ENCODE data around the gene CAMK1. TPM values are rescaled to one million over a fixed set of nuclear protein-coding genes. Genes with fewer than 3 reads are reported as not detected.

Gene CAMK1
- 39.6 and 59.9 TPM in 2 replicates for total RNA-seq

DNA sequence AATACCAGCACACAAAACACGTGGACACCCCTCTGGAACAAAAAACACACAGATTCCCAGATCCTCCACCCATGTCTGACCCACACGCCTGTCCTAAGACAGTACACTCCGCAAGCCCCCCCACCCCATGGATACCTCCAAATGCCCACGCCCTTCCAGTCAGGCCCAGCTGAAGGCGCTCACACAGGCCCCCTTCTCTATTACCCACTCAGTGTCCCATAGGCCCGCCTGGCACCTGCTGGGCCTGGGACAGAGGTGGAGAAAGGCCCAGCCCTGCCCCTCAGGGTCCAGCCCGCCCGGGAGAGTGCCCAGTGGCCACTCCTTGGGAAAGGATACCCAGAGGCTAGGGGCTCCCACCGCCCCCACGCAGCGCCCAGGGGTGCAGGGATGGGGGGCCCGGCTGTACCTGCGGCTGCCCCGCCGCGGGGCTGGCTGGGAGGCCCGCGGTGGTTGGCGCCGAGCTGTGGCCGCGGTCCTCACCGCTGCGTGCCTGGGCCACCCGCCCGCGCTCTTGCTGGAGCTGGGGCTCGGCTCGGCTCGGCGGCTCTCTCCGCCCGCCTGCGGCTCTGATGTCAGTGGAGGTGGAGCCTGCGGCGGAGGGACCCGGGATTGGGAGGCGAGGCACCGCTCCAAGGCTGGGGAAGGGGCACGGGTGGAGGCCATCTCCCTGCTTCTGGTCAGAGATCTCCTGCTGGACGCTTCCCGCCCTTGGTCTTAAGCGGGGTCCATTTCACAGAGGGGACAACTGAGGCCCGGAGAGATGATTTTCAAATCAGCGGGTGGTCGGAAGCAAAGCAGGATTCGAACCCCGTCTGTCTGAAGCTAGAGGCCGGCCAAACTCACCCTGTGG lies at the start of gene CAMK1:
TSS of gene CAMK1 (minus strand) at position 522 of the 850 bp plus-strand sequence. CDS start 2,198 bp downstream, outside the sequence.

DNA sequence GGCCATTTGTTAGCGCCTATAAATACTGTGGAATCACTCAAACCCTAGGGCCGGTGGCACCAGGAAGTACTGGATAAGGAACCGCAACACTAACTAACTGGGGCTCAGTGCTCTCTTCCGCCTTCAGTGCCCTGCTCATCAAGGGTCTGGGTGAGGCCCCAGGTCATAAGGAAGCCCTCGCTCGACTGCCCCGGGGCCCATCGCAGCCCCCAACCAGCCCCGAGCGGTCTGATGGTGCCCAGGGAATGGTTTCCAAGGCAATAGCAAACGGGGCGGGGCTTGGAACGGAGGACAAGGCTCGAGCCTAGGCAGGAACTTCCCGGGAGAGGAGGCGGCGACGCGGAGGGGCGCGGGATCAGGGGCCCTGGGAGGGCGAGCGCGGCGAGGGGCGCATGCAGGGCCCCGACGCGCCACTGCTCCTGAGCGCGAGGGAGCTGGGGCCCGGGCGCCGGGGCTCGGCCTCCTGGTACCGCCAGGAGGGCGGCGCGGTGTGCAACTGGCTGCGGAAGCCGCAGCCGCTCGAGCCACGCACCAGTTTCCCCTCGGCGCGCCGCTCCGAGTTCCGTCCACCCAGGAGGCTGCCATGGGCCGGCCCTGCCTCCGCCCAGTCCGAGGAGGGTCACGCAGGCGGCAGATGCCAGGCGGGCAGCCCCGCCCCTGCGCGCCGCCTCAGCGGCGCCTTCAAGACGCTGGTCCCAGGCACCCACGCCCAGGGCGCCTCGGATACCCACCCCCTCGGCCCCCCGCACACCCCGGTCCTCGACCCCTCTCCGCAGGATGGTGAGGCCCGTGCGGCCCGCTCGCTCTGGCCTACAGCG lies 40.1 kb upstream of the CAMK1 start, which contains the start of gene TTLL3:
TSS of gene TTLL3 (plus strand) at position 648 of the 818 bp plus-strand sequence. CDS start 400 bp downstream, outside the sequence.

DNA sequence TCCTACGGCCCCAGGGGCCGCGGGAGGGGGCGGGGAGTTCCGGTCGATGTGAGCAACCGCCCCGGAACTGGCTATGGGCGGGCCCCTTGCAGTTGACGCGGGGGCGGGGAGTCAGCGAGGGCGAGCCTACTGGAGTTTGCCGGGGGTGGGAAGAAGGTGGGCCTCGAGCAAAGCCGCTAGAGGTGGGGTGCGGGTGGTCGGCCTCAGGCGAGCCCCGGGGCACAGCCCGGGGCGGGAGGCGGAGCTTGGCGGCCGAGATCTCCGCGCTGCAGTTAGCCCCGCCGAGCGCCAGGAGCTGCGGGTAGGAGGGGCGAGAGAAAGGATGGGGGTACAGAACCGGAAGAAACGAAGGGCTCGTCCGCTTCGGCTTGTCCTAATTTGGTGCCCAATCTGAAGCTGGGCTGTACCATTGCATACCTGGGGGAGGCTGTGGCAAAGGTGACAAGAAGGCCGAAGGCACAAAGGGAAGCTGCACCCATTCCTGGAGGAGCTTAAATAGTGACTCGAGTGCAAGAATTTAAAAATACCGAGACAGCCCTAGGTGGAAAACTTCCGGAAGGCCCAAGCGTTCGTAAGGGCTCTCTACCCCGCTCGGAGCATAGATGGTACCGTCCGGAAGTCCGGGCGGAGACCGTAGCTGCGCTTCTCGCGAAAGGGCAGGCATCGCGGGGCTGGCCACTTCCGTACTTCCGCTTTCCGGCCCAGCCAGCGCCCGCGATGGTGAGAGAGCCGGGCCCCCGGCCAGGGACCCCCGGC lies 22.8 kb upstream of the CAMK1 start, which contains the start of the genes ARPC4 and TADA3:
TSS of gene ARPC4 (plus strand) at position 678 of the 756 bp plus-strand sequence. CDS start at position 718, 40 bp downstream.
TSS of gene TADA3 (minus strand) at position 69 of the 756 bp plus-strand sequence. CDS start 1,007 bp downstream, outside the sequence.

DNA sequence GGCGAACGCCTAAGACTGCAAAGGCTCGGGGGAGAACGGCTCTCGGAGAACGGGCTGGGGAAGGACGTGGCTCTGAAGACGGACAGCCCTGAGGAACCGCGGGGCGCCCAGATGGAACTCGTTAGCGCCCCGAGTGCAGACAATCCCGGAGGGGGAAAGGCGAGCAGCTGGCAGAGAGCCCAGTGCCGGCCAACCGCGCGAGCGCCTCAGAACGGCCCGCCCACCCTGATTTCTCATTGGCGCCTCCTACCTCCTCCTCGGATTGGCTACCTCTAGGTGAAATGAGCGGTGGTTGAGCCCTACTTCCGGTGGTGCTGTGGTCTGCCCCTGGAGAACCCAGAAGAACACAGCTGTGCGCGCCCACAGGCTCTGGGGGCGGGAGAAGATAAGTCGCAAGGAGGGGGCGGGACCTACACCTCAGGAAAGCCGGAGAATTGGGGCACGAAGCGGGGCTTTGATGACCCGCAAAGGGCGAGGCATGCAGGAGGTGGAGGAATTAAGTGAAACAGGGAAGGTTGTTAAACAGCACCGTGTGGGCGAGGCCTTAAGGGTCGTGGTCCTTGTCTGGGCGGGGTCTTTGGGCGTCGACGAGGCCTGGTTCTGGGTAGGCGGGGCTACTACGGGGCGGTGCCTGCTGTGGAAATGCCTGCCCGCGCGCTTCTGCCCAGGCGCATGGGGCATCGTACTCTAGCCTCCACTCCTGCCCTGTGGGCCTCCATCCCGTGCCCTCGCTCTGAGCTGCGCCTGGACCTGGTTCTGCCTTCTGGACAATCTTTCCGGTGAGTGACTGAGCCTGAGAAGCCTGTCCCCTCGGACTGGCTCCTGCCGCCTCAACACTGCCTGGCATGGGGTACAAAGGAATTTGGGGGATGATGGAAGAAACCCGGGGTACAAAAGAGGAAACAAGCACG lies 19.8 kb downstream of the CAMK1 start, which contains the start of gene OGG1:
TSS of gene OGG1 (plus strand) at position 308 of the 911 bp plus-strand sequence. CDS start at position 643, 335 bp downstream.

DNA sequence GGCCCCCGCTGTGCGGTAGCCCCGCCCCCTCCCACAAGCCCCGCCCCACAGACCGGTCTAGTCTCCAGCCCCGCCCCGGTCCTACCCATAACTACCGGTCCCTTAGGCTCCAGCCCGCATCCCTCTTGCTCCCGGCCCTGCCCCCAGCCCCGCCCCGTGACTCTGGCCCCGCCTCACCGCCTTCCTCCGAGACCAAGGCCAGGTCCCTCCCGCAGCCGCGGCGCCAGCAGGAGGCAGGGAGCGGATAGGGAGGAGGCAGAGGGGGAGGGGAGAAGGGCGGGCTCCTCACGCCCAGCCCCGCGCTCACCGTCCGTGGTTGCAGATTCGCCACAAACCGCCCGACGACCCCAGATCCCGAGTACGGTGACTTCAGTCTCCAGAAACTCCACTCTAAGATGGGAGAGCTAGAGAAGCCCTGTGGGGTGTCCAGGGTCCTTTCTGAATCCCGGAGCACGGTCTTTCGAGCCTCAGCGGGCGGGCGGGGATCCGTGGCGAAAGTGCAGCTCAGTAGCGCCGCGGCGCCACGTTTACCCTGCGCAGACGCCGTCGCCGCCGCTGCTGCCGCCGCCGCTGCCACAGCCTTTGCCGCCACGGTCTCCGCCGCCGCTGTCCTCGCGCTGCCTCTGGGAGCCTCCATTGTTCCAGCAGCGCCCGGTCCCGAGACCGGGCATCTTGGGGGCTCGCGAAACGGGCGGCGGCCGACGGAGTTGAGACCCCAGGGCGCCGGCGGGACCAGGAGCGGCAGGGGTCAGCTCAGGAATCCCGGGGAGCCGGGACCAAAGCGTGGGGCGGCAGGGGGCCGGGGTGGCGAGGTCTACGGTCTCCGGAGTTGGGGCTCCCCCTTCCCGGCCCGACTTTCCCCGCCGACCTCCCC lies 38.3 kb downstream of the CAMK1 start, which contains the start of gene BRPF1:
TSS of gene BRPF1 (plus strand) at position 530 of the 874 bp plus-strand sequence. CDS start 2,406 bp downstream, outside the sequence.

Other genes with a start within 250 kb of the CAMK1 start
- gene LHFPL4, start 216.1 kb downstream of the CAMK1 start, total RNA-seq = not detected in 2 replicates
- gene MTMR14, start 120.4 kb downstream of the CAMK1 start, total RNA-seq = 60.0 and 61.4 TPM in 2 replicates
- gene CPNE9, start 66.1 kb downstream of the CAMK1 start, total RNA-seq = not detected in 2 replicates
- gene BRPF1, start 38.2 kb downstream of the CAMK1 start, total RNA-seq = 16.9 and 19.8 TPM in 2 replicates
- gene OGG1, start 20.0 kb downstream of the CAMK1 start, total RNA-seq = 16.9 and 19.3 TPM in 2 replicates
- 32.7 and 36.7 TPM in 2 replicates for gene TADA3, start 22.5 kb upstream of the CAMK1 start, total RNA-seq
- gene ARPC4, start 23.1 kb upstream of the CAMK1 start, total RNA-seq = 379 and 401 TPM in 2 replicates
- 5.8 and 8.7 TPM in 2 replicates for gene TTLL3, start 40.3 kb upstream of the CAMK1 start, total RNA-seq
- 39.6 and 57.4 TPM in 2 replicates for gene RPUSD3, start 74.1 kb upstream of the CAMK1 start, total RNA-seq
- not detected in 2 replicates for gene CIDEC, start 110.3 kb upstream of the CAMK1 start, total RNA-seq
- 40.1 and 43.2 TPM in 2 replicates for gene JAGN1, start 120.7 kb upstream of the CAMK1 start, total RNA-seq
- gene IL17RE, start 132.9 kb upstream of the CAMK1 start, total RNA-seq = 0.32 TPM in 1 of 2 replicates, not detected in the other
- 21.7 and 23.1 TPM in 2 replicates for gene IL17RC, start 147.2 kb upstream of the CAMK1 start, total RNA-seq
- 27.6 and 39.4 TPM in 2 replicates for gene CRELD1, start 163.9 kb upstream of the CAMK1 start, total RNA-seq
- 0.97 and 1.1 TPM in 2 replicates for gene PRRT3, start 182.5 kb upstream of the CAMK1 start, total RNA-seq
- 39.0 and 63.1 TPM in 2 replicates for gene EMC3, start 216.9 kb upstream of the CAMK1 start, total RNA-seq

All from epithelial cell of umbilical artery (primary cell).